GM12892 (cell line): Measurements from ENCODE around the gene ULK3.

Source experiments
- POLR2A ChIP-seq: IDR thresholded peaks from 2 replicates; pipeline ENCODE4 v1.6.1; 2011; ENCODE audit warnings: low read depth, low read length, control low read depth
- POLR2AphosphoS5 ChIP-seq: IDR thresholded peaks from 2 replicates; pipeline ENCODE4 v1.6.1; 2011; ENCODE audit warnings: low read depth, low read length, control low read depth
- TAF1 ChIP-seq: IDR thresholded peaks from 2 replicates; pipeline ENCODE4 v1.6.1; 2011; ENCODE audit warnings: low read depth, mild to moderate bottlenecking, control low read depth, low read length, borderline replicate concordance

DNA sequence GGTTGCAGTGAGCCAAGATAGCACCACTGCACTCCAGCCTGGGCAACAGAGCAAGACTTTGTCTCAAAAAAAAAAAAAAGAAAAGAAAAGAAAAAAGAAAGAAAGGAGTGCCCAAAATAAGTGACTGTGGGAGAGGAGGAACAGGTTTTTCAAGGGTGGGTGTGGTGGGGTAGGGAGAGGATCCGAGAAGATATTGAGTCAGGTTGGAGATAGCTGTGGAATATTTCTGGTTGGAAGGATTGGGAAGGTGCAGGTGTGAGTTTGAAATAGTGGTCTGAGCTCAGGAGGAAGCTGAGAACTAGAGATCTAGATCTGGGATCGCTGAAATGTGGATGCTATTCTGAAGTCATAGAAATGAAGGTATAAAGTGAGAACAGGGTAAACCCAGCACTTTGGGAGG is 22.4 kb upstream of the ULK3 start:
- TF ChIP-seq POLR2AphosphoS5 (no peak), POLR2A (no peak), TAF1 (no peak)
